ELF-1 (cell line): ENCODE results near the gene DSE.

Experiments
- DNase-seq: peaks from one replicate; pipeline ENCODE4 v3.0.0-alpha.2; 2016; ENCODE audit warnings: low read depth, low spot score

The DSE gene

GRCh38 chr6:116387374-116387773 is 16.6 kb downstream of the DSE start:
- no peak for DNase-seq

DNA sequence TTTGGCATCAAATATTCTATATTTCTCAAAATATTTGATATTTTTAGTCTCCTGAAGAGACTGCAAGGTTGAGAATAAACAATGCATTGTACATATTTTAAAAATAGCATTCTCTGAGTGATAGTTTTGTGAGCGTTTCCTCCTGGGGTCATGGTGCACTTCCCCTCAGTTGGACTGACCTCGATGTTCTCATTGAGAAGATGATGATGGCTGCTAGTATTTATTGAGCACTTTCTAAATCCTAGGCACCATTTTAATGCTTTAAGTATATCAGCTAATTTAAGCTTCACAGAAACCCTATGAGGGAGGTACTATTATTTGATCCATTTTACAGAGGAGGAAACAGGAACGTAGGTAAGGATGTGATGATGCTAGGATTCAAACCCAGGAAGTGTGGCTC is 18.2 kb downstream of the DSE start:
- DNase-seq: no peak

DNA sequence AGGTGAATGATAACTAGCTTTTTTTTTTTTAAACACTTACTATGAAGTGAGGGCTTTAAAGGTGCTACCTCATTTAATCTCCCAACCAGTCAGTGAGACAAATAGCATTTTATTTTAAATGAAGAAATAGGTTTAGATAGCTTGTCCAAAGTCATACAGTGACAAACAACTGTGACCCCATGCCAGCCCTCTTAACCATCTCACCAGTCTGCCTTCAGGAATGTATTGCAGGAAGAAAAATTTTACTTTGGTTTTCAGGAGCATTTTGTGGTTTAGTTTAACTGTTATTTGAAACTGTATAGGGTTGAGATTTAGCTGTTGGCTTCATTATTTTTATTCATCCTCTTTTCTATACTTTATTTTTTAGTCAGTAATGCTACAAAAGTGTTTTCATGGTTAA is 18.6 kb downstream of the DSE start:
- no peak for DNase-seq

DNA sequence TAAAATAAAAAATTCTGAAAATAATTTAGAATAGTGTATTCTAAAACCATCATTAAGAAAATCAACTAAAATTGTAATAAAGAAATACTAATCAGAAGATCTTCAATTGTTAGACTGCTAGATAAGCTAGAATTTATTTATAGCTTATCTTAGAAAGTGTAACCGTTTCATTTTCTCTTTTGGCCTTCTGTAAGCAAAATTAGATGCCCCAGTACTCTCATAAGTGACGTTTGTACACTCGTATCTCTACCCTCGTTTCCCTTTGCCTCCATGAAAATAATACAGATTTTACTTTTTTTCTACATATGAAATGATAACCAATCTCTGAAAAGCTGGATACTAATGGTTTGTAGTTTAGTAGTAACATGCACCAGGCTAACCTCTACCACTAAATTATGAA is 19.8 kb downstream of the DSE start:
- DNase-seq: no peak

DNA sequence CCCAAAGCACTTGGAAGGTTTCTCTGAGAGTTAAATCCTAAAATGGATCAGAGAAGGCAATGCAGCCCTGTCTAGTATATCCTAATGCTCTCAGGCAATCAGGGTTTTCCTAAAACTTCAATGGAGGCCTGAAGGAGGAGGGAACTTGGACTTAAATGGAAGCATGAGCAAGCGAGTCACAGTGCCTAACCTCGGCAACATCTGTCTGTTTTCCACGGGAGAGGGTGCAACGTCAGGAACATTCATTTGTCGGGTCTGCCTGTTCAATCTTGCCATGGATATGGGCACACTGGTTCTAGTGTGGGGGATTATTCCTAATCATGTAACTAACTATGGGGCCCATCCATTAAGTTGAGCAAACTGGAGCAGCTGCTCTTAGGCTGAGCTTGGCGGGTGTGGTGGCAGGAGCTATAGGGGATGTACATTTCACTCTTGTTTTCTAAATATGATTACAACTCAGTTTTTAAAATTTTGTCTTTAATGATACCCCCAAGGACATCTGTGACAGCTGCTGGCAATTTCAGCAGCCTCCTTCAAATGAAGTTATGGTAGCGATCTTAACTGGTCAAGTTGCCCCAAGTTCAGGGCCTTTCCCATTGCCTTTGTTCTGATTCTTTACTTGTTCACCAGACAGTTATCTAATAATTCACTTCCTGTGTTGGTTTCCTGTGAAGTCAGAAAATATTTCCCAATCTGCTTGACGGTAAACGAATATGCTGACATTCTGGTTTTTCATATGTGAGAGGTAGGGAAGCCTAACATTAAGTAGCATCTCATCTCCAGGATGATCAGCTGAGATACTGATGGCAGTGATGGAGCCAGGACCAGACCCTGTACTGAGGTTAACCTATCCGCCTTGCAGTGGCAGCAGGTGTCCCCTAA is 21.6 kb downstream of the DSE start:
- DNase-seq: no peak

DNA sequence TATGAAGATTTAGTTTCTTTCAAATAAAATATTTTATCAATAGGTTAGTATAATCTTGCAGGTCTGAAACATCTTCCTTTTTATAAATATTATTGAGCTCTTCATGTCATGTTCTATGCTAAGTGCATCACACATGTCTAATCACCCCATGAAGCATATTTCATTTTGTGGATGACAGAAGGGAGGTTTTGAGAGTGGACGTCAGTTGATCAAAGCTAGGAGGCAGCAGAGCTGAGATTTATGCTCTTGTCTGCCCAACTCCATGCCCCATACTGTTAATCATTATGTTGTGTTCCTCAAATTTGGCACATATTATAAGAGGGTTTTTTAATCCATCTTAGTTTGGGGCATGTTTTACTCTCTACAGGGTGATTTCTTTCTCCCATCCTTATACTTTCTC is 22.7 kb downstream of the DSE start:
- DNase-seq: no peak

DNA sequence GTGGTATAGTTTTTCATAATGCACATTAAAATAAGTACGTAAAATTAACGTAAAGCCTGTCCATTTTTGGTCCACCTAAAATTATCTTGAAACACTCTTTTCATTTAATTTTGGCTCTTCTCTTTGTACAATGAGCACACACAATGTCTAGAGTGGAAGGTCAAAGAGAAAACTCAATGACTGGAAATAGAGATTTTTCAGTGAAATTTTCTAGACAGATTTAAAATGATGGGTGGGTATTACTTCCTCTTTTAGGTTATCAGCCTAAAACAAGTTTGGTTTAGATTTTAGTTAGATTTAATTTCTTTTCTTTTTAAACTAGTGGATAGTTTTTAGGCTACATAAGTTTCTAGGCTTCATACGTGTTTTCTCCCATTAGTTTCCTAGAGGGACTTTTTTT is 24.9 kb downstream of the DSE start:
- DNase-seq: no peak

GRCh38 chr6:116396441-116396840 is 25.7 kb downstream of the DSE start:
- no peak for DNase-seq

GRCh38 chr6:116397914-116398313 is 27.2 kb downstream of the DSE start:
- DNase-seq: no peak

- DNase-seq: no peak
Measured at GRCh38 chr6:116398316-116399010, 27.7 kb downstream of the DSE start.

DNA sequence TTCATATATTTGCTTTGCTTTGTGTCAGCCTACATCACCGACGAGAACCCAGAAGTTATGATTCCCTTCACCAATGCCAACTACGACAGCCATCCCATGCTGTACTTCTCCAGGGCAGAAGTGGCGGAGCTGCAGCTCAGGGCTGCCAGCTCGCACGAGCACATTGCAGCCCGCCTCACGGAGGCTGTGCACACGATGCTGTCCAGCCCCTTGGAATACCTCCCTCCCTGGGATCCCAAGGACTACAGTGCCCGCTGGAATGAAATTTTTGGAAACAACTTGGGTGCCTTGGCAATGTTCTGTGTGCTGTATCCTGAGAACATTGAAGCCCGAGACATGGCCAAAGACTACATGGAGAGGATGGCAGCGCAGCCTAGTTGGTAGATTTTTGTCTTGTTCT is 28.5 kb downstream of the DSE start:
- DNase-seq: no peak

DNA sequence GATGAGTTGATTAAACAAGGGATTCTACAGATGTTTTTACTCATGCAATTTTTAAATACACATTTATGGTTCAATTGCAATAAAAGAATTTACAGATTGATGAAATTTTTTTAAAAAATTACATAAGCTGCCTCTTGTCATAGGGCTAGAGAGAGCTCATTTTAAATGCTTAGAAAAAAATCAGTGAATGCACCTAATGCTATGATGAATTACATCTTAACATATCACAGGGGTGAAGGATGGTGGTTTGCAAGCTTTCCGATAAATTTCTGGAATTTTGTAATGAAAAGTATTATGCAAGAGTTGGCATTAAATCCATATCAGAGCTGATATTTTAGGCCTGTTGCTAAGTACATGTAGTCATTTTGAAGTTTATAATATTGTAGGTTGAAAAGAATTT is 29.6 kb downstream of the DSE start:
- DNase-seq: no peak

DNA sequence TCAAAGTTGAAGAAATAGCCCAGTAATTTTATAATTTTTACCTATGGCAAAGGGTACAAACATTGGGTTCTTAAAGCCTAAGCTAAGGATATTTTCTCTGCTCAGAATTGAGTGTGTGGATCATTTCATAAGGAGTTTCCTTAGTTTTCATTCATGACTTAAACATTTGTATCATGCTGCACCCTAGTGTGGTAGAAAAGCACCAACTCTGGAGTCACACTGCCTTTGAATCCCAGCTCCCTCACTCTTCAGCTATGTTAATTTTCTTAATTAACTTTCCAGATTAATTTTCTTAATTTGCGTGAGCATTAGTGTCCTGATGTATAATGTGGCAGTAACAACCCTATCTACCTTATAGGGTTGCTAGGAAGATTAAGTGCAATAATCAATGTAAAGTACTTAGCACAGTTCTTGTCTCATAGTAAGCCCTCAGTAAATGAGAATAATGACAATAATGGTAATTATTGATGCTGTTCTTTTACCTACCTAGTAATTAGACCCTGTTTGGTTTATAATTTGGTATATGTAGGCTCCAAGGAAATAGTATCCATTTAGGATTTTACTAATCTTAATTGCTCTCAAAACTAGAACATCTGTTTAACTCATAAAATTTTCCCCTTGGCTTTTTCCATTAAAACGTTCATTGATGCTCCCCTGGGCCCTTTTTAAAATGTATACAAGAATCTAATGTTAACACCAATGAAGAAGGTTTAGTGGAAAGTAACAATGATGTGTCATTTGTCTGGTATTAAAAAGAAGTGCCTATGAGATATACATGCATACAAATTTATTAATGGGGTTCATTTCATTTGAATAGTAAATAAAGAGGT is 31.6 kb downstream of the DSE start:
- no peak for DNase-seq

GRCh38 chr6:116403205-116403604 is 32.5 kb downstream of the DSE start:
- no peak for DNase-seq

GRCh38 chr6:116404696-116405095 is 33.9 kb downstream of the DSE start:
- no peak for DNase-seq

GRCh38 chr6:116405138-116405537 is 34.4 kb downstream of the DSE start:
- no peak for DNase-seq

DNA sequence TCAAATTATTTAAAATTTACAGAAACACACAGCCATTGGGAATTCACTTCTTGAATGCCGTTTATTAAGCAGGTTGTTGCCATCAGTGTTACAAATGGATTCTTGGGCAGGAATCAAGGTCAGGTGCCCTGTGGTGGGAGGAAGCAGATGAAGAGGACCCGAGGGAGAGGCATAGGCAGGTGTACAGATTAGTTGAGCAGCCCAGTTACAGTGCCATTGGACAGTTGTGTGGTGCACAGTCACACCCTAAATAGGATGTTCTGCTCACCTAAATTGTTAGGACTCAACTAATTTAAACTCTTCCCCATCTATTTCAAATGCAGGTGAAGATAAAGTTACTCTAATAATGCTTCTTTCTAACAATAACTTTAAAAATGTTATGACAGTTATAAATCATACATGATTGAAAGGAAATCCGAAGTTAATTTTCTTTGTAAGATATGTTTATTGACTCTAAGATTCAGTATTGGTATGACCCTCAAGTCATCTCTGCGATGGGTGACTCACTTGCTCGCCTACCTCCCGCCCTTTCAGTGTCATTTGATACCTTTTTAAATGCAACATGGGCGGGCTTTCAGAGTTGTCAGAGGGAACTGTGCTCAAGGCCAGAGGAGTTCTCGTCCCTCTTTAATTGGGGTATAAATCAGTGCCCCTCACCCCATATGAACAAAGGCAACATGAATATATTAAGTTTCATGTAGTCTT is 35.1 kb downstream of the DSE start:
- DNase-seq: peak; percentile 38

DNA sequence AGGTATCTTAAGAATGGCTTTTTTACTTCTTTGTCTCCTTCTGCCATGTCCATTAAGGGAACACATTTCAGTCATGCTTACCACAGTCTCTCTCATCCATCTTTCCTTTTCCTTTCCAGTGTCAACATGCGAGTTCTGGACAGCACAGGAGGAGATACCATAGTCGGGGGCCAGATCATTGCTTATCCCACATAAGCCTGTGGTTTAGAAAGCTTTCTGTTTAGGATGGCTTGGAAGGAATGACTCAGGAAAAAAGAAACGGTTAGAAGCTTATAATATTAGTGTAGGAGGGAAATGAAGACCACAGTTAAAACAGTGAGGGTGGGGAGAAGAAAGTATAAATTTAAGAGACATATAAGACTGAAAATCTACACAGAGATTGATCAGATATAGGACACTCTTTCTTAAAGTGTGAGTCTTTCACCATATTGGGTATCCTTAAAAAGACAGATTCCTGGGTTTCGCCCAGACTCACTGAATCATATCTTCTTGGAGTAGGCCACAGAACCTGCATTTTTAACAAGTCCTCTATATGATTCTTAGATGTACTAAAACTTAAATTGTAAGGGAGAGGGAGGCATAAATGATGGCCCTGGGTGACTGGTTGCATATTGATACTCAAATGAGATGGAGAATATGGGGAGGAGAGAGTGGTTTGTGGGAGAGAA is 36.1 kb downstream of the DSE start:
- no peak for DNase-seq

DNA sequence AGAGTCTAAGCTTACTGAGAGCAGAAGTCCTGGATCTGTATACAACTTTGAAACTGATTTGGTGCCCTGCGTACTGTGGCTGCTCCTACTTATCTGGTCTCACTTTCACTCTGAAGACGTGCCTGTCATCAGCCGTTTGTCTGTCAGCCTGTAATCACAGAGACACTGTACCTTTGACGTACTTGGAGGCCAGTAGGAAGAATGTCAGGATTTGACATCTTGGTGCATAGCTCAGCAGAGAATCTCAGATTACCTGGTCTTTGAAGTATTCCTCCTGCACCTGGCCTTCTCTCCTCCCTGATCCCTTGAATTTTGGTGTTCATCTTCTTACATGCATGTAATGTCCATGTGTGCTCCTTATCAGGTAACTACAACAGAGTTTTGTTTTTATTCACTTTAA is 37.7 kb downstream of the DSE start:
- no peak for DNase-seq

GRCh38 chr6:116409756-116410155 is 39.0 kb downstream of the DSE start:
- DNase-seq: no peak

- DNase-seq: no peak
Measured at GRCh38 chr6:116411284-116411623, 40.5 kb downstream of the DSE start.
